SK-N-SH (cell line): Measurements from ENCODE around the gene MAP3K7.

Source experiments
- CTCF ChIP-seq: fragments of 200-600 bp; sonication (generic); IDR thresholded peaks from 2 replicates; pipeline ENCODE4 v1.6.1; 2017; ENCODE audit warnings: antibody characterized with exemption, mild to moderate bottlenecking, moderate library complexity
- IRF3 ChIP-seq: fragments of 150-350 bp; IDR thresholded peaks from 2 replicates; pipeline ENCODE4 v1.6.1; 2016; ENCODE audit warnings: mild to moderate bottlenecking, low read depth, low read length
- JUND ChIP-seq: IDR thresholded peaks from 2 replicates; pipeline ENCODE4 v1.4.0; 2012
- POLR2AphosphoS5 ChIP-seq: IDR thresholded peaks from 2 replicates; pipeline ENCODE4 v1.6.1; 2012; ENCODE audit warnings: low read depth, low read length
- RAD21 ChIP-seq: IDR thresholded peaks from 2 replicates; pipeline ENCODE4 v1.6.1; 2012; ENCODE audit warnings: mild to moderate bottlenecking, low read length
- REST ChIP-seq: IDR thresholded peaks from 2 replicates; pipeline ENCODE4 v1.6.1; 2012; ENCODE audit warnings: mild to moderate bottlenecking, low read depth, low read length, moderate library complexity

GRCh38 chr6:90469906-90470305, 117.0 kb downstream of the MAP3K7 start:
- TF ChIP-seq CTCF, result no peak
- TF ChIP-seq REST, result no peak
- TF ChIP-seq JUND, result no peak
- TF ChIP-seq RAD21, result no peak
- TF ChIP-seq IRF3, result no peak
- TF ChIP-seq POLR2AphosphoS5, result no peak
